GM18526 (cell line): ENCODE results near the gene LRRC3B.

ENCODE experiments used
- POLR2A ChIP-seq: IDR thresholded peaks from 3 replicates; pipeline ENCODE4 v1.6.1; 2011; ENCODE audit not compliant: insufficient read length; ENCODE audit errors: extremely low read depth

LRRC3B gene

GRCh38 chr3:26622621-26623418 is at the start of gene LRRC3B:
TSS of gene LRRC3B (plus strand) at chr3:26622772. CDS start at chr3:26709673, 86,901 bp downstream.
- no peak for TF ChIP-seq POLR2A

GRCh38 chr3:26574766-26575165 is 47.8 kb upstream of the LRRC3B start:
- no peak for TF ChIP-seq POLR2A

- TF ChIP-seq POLR2A, result no peak
Measured at GRCh38 chr3:26579116-26579515, 43.5 kb upstream of the LRRC3B start.

DNA sequence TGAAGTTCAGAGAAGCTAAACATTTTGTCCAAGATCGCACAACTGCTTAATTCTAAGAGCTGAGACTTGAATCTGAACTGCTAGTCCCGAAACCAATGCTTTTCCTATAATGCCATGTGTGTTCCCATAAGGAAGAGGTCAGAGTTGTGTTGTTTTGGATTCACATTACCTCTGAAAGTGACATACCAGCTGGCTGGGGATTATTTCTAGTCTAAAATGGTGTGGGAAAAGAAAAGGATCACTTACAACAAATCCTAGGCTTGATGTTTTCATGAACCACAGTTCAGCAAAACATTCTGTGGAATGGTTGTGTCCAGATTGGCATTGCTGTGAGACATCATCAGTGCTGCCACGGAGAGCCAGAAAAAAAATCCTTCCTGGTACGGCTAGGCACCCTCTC is 35.0 kb upstream of the LRRC3B start:
- no peak for TF ChIP-seq POLR2A

GRCh38 chr3:26588931-26589330 is 33.6 kb upstream of the LRRC3B start:
- no peak for TF ChIP-seq POLR2A

- no peak for TF ChIP-seq POLR2A
Measured at GRCh38 chr3:26589678-26590077, 32.9 kb upstream of the LRRC3B start.

GRCh38 chr3:26590919-26591484 is 31.6 kb upstream of the LRRC3B start:
- TF ChIP-seq POLR2A, result no peak

DNA sequence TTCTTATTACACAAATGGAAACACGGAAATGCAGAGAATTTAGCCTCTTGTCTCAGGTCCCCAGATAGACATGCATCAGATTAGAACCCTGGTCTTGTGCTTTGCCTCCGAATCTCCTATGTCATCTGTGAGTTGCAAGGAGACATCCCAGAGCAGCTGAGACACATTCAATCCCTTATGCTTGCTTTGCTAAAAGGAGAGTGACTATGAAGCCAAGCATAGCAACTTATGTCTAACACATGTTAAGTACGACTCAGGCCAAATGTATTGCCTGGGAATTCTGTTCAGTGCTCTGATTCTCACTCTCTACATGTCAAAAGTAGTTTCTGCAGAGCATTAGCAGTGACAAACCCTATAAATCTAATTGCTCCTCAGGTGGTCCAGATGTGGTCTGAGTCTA is 30.6 kb upstream of the LRRC3B start:
- TF ChIP-seq POLR2A, result no peak

DNA sequence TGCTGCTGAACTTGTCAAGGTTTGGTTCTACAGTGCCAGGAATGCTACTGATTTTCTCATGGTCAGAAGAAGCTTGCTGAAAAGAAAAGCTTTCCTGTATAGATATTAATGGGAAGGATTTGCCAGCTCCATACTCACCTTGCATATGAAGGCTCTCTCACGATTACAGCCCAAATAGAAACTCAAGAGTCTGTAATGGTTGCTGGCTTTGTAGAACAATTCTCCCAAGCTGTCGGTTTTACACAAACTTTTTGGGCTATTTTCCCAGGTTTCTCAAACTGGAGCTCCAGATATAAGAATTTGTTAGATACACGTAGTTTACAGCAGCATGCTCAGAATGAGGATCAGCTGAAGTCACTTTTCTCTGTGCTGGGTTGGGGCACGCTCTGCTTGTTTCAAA is 30.1 kb upstream of the LRRC3B start:
- TF ChIP-seq POLR2A, result no peak

DNA sequence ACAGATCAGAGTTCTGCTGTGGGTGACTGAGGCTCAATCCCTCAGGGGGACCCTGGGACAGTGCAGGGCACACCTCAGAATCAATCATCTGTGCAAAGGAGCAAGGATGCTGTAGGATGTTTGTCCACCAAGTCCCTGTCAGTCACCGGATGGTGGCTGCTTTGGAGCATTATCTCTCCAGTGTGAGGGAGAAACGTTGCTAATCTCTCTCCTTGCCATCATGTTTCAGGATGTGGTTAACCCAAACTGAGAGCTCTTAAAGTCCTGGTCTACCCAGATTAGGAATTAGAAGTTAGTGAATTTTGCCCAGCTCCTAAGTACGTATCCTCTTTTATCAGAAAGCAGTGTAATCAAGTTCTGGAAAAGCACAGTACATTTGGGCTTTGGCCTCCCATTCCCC is 26.2 kb upstream of the LRRC3B start:
- TF ChIP-seq POLR2A, result no peak

- TF ChIP-seq POLR2A, result no peak
Measured at GRCh38 chr3:26614006-26614685, 8.4 kb upstream of the LRRC3B start.

DNA sequence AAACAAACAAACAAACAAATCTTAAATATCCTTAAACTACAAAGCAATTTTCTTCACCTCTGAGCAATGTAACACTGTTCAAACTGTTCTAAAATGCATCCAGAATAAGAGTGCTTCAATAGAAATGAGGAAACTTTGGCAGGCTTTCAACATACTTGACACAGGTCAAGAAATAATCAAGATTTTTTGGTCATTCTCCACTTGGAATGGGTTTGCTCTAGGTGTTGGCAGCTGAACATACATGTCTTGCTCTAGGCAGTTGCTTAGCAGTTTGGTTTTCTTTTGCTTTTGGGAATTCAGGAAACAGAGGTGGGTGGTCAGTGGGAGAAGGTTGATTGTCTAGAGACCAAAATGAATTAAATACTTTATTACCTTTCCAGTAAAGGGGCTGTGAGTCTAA is 1.4 kb upstream of the LRRC3B start:
- no peak for TF ChIP-seq POLR2A

GRCh38 chr3:26621906-26622620 is 509 bp upstream of the LRRC3B start:
- no peak for TF ChIP-seq POLR2A

GRCh38 chr3:26623419-26624208 is 1.0 kb downstream of the LRRC3B start:
- no peak for TF ChIP-seq POLR2A
